Ovary (tissue), 9 donors: ENCODE results near the gene ANAPC5. TPM values are rescaled to one million over a fixed set of nuclear protein-coding genes. Genes with fewer than 3 reads are reported as not detected.
"Not testable (repeated sequence)": the region's sequence is repeated elsewhere in the genome, so short reads cannot be mapped to it uniquely, and the experiment has no call there.

Experiments
- DNase-seq, 5 donors: peaks; one replicate each; pipeline ENCODE4 v3.0.0-alpha.2; 2019 to 2020
- H3K27ac ChIP-seq, 2 donors: fragments of 200-600 bp; one replicate each; pipeline versions ENCODE4 v1.5.1 to v1.8.0; 2019 to 2022
- H3K27me3 ChIP-seq: fragments of 200-600 bp; one replicate; pipeline ENCODE4 v1.8.0; 2022
- H3K36me3 ChIP-seq: fragments of 200-600 bp; sonication (generic); one replicate; pipeline ENCODE4 v1.5.1; 2019
- H3K4me1 ChIP-seq: one replicate; pipeline ENCODE4 v1.8.1; 2013; ENCODE audit warnings: mild to moderate bottlenecking, moderate library complexity; ENCODE audit not compliant: insufficient read depth
- H3K4me3 ChIP-seq: fragments of 200-600 bp; sonication (generic); one replicate; pipeline ENCODE4 v1.5.1; 2017
- H3K9me3 ChIP-seq, 2 donors: fragments of 200-600 bp in 1 of 2; sonication (generic) in 1 of 2; one replicate each; pipeline versions ENCODE4 v1.5.1 to v1.8.1; 2013 to 2019; ENCODE audit warnings: mild to moderate bottlenecking in 1 of 2, moderate library complexity in 1 of 2
- EP300 ChIP-seq: sonication (generic); formaldehyde crosslinking; IDR thresholded peaks from one replicate; pipeline ENCODE4 v1.6.1; 2017; ENCODE audit warnings: antibody characterized with exemption
- POLR2A ChIP-seq: fragments of 450-650 bp; IDR thresholded peaks from one replicate; pipeline ENCODE4 v1.6.1; 2017; ENCODE audit warnings: antibody characterized with exemption, mild to moderate bottlenecking, moderate library complexity
- WGBS, 3 donors: extraction: QIAGEN DNeasy Blood & Tissue Kit in 1 of 3; methylation state at CpG; one replicate each; pipeline versions ENCODE4 v1.1.5 to v1.1.7; 2013 to 2017; 5-methylcytosine and 5-hydroxymethylcytosine counted together
- intact Hi-C, 4 donors: fragments of 100-400 bp; cut with DNase I; formaldehyde crosslinking; loops; one replicate each; pipeline versions ENCODE4 v1.11.0 to v1.15.1; 2022 to 2023
- polyA plus RNA-seq, 2 donors: library from polyadenylated mRNA; stranded (reverse); fragments of 200-250 nt in 1 of 2; fragments of 350-450 nt in 1 of 2; fragmentation: Illumina TruSeq in 1 of 2; extraction: RNeasy Lipid Tissue Mini Kit (QIAGEN cat#74804) in 1 of 2; gene quantifications; one replicate each; pipeline ENCODE4 v1.2.3, GENCODE V29; 2013 to 2014
- total RNA-seq, 7 donors: library from RNA; depleted of rRNA in 2 of 7; stranded (reverse); fragments of >200 nt in 2 of 7; fragmentation: NEBNext Ultra II Directional in 3 of 7; extraction: Animal tissue kit (Norgen Biotek cat#: 25700) in 3 of 7; gene quantifications; one replicate each; pipeline versions ENCODE4 v1.1.0 to v1.2.4, GENCODE V29; 2016 to 2023
- TF ChIP-seq, protein P1 (sequence below), 3 donors: fragments of 450-650 bp in 2 of 3; fragments of 200-600 bp in 1 of 3; IDR thresholded peaks; one replicate each; pipeline versions ENCODE4 v1.5.1 to v1.8.0; 2016 to 2022; ENCODE audit warnings: antibody characterized with exemption in 3 of 3, mild to moderate bottlenecking in 1 of 3
- donor health status: DM: no; HTN: no; CAD: no; lungs with moderate emphysema.
- donor health status: DM: no; HTN: no; CAD: no.
- donor health status: Bipolar disorder and iron deficiency.
- donor health status: DM: yes; HTN: yes; CAD: no.
- donor health status: DM: no; HTN: no; CAD: no.
- donor health status: DM: yes; HTN: yes; CAD: no.

The ANAPC5 gene
- total and polyA plus RNA-seq, 9 donors, result 58.1 to 149 (median 78.9) TPM

- Histone ChIP-seq H3K9me3 (no peaks in the 10 kb centered on the region), H3K27ac (no peak overlapping the region), H3K4me3 (no peak overlapping the region), H3K27me3 (no peaks in the 10 kb centered on the region), H3K36me3 (no peaks in the 10 kb centered on the region), H3K4me1 (no peaks in the 10 kb centered on the region)
- intact Hi-C loops, result no loop called here
- TF ChIP-seq EP300 (no peak), POLR2A (no peak)
- TF ChIP-seq, protein P1, sequence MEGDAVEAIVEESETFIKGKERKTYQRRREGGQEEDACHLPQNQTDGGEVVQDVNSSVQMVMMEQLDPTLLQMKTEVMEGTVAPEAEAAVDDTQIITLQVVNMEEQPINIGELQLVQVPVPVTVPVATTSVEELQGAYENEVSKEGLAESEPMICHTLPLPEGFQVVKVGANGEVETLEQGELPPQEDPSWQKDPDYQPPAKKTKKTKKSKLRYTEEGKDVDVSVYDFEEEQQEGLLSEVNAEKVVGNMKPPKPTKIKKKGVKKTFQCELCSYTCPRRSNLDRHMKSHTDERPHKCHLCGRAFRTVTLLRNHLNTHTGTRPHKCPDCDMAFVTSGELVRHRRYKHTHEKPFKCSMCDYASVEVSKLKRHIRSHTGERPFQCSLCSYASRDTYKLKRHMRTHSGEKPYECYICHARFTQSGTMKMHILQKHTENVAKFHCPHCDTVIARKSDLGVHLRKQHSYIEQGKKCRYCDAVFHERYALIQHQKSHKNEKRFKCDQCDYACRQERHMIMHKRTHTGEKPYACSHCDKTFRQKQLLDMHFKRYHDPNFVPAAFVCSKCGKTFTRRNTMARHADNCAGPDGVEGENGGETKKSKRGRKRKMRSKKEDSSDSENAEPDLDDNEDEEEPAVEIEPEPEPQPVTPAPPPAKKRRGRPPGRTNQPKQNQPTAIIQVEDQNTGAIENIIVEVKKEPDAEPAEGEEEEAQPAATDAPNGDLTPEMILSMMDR (IDR thresholded peaks at IDR 0.05), result no peak
- WGBS, 3 donors, result 72 to 75% (median 74%) methylated on average over 5 of the region's 5 CpGs
- no peak for DNase-seq
These were observed 26.5 kb upstream of the ANAPC5 start for GRCh38 chr12:121378736-121379135.

DNA sequence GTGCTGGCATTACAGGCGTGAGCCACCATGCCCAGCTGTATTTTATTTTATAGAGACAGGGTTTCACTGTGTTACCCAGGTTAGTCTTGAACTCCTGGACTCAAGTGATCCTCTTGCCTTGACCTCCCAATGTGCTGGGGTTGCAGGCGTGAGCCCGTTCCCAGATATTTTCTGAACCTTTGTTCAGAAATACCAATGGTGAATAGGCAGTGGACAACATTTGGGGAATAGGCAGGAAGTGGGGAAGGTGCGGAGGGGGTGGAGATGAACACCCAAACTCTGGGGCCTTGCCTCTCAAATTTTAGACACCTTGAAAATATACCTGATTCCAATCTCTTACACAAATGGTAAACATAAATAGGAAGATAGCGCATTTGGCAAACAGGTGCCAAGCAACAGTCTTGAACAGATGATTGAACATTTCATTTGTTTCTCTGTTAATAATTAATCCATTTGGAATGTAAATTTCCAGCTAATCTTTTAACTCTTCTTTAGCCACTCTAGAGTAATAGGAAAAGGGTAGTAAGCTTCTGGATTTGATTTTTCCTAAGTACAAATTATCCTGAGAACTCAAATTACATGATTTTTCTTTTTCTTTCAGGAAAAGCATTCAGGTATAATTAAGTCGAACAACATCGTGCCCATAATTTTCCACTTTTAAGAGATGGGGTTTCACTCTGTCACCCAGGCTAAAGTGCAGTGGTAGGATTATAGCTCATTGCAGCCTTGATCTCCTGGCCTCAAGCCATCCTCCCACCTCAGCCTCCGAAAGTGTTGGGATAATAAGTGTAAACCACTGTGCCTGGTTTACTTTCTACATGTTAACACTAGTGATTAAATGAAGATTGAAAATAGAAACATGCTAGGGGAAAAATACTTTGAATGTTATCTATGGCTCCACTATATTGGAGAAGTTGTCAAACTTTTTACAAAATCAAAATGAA, 24.8 kb upstream of the ANAPC5 start:
- intact Hi-C loops, result no loop called here
- DNase-seq, result no peak
- H3K36me3 ChIP-seq, result no peaks in the 10 kb centered on the region
- no peak overlapping the region for H3K4me3 ChIP-seq
- no peaks in the 10 kb centered on the region for H3K9me3 ChIP-seq
- H3K4me1 ChIP-seq, result no peaks in the 10 kb centered on the region
- no peak overlapping the region for H3K27ac ChIP-seq
- 66 to 81% (median 69%) methylated on average over 8 of the region's 8 CpGs for WGBS, 3 donors
- no peak for TF ChIP-seq POLR2A
- TF ChIP-seq, protein P1 (IDR thresholded peaks at IDR 0.05), result no peak
- no peak for TF ChIP-seq EP300
- no peaks in the 10 kb centered on the region for H3K27me3 ChIP-seq

GRCh38 chr12:121374945-121375584, 22.9 kb upstream of the ANAPC5 start:
- intact Hi-C loops, result not testable (repeated sequence)
- WGBS, 3 donors, result 83 to 90% (median 87%) methylated on average over 14 of the region's 14 CpGs

DNA sequence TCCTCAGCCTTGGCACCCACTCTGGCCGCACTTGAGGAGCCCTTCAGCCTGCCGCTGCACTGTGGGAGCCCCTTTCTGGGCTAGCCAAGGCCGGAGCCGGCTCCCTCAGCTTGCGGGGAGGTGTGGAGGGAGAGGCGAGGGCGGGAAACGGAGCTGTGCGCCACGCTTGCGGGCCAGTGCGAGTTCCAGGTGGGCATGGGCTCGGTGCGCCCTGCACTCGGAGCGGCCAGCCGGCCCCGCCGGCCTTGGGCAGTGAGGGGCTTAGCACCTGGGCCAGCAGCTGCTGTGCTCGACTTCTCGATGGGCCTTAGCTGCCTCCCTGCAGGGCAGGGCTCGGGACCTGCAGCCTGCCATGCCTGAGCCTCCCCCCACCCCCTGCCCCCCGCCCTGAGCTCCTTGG, 22.1 kb upstream of the ANAPC5 start:
- DNase-seq, H3K9me3 ChIP-seq, H3K4me1 ChIP-seq, H3K27me3 ChIP-seq, H3K4me3 ChIP-seq, intact Hi-C loops, H3K36me3 ChIP-seq, H3K27ac ChIP-seq: not testable (repeated sequence)
- WGBS, 3 donors, result 93 to 96% (median 94%) methylated on average over 17 to 23 of the region's 23 CpGs

More at GRCh38 chr12:121374945-121375584, 22.9 kb upstream of the ANAPC5 start:
- not testable (repeated sequence) for DNase-seq, H3K27ac ChIP-seq, H3K27me3 ChIP-seq, H3K36me3 ChIP-seq, H3K4me1 ChIP-seq, H3K4me3 ChIP-seq, H3K9me3 ChIP-seq

GRCh38 chr12:121373755-121374154, 21.5 kb upstream of the ANAPC5 start:
- Histone ChIP-seq H3K27me3 (no peaks in the 10 kb centered on the region), H3K27ac (no peak overlapping the region), H3K4me3 (no peak overlapping the region), H3K4me1 (no peaks in the 10 kb centered on the region), H3K36me3 (no peaks in the 10 kb centered on the region), H3K9me3 (no peaks in the 10 kb centered on the region)
- WGBS, 3 donors, result 84 to 93% (median 89%) methylated on average over 6 of the region's 6 CpGs
- no peak for DNase-seq
- TF ChIP-seq, protein P1 (IDR thresholded peaks at IDR 0.05), result no peak
- TF ChIP-seq EP300 (no peak), POLR2A (no peak)
- intact Hi-C loops, result no loop called here
